ENCODE results near the gene FAM83D. TPM values are rescaled to one million over a fixed set of nuclear protein-coding genes. Genes with fewer than 3 reads are reported as not detected.

FAM83D gene
- total RNA-seq, 1 donor from 2014 or later: 73.9 TPM

DNA sequence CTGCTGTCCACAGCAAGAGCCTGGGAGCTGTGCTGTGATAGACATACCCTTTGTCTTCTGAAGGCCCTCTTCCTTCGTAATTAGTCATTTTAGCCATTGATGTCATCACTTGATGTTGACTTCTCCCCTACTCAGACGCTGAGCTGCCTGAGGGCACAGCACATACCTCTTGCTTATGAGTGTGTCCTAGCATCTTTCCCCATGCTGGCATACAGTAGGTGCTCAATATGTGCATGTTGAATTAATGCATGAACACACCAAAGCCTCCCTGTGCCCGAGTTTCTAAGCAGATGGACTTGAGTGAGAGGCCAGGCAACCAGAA lies 35.8 kb upstream of the FAM83D start:
- no peaks in the 10 kb centered on the region for H3K36me3 Mint-ChIP-seq
- no peak for DNase-seq (ENCODE audit: low spot score)
- no peak overlapping the region for H3K4me2 ChIP-seq
- no peak overlapping the region for H3K27ac ChIP-seq
- H3F3A ChIP-seq (ENCODE audit: low read depth): no peaks in the 10 kb centered on the region
- H3K4me3 ChIP-seq: no peak overlapping the region
- H3K79me2 ChIP-seq (ENCODE audit: low read depth): no peaks in the 10 kb centered on the region
- H3K4me3 Mint-ChIP-seq: no peak overlapping the region
- H3K4me1 ChIP-seq: no peaks in the 10 kb centered on the region
- peaks cover 8% of the 10 kb centered on the region for H3K27me3 Mint-ChIP-seq (ENCODE audit: insufficient read depth, low read depth)
- H3K4me1 Mint-ChIP-seq: peaks cover 9% of the 10 kb centered on the region
- H3K9me3 ChIP-seq (ENCODE audit: low read depth): no peaks in the 10 kb centered on the region
- H3K27ac Mint-ChIP-seq: no peak overlapping the region
- H3K27me3 ChIP-seq: peaks cover 15% of the 10 kb centered on the region
- no peaks in the 10 kb centered on the region for H4K20me1 ChIP-seq (ENCODE audit: low read depth)
- H3K36me3 ChIP-seq: no peaks in the 10 kb centered on the region
- no peak overlapping the region for H2AFZ ChIP-seq (replicated peaks)
- H3K9ac ChIP-seq: no peak overlapping the region
- TF ChIP-seq EZH2phosphoT487 (IDR thresholded peaks at IDR 0.05) (no peak), EZH2 (IDR thresholded peaks at IDR 0.05) (no peak)
- TF ChIP-seq, protein P1, sequence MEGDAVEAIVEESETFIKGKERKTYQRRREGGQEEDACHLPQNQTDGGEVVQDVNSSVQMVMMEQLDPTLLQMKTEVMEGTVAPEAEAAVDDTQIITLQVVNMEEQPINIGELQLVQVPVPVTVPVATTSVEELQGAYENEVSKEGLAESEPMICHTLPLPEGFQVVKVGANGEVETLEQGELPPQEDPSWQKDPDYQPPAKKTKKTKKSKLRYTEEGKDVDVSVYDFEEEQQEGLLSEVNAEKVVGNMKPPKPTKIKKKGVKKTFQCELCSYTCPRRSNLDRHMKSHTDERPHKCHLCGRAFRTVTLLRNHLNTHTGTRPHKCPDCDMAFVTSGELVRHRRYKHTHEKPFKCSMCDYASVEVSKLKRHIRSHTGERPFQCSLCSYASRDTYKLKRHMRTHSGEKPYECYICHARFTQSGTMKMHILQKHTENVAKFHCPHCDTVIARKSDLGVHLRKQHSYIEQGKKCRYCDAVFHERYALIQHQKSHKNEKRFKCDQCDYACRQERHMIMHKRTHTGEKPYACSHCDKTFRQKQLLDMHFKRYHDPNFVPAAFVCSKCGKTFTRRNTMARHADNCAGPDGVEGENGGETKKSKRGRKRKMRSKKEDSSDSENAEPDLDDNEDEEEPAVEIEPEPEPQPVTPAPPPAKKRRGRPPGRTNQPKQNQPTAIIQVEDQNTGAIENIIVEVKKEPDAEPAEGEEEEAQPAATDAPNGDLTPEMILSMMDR (IDR thresholded peaks at IDR 0.05): no peak
- H3K9me3 Mint-ChIP-seq: no peaks in the 10 kb centered on the region

- H3K4me1 ChIP-seq: no peaks in the 10 kb centered on the region
- no peaks in the 10 kb centered on the region for H3K36me3 ChIP-seq
- H3K27me3 ChIP-seq: peaks cover 17% of the 10 kb centered on the region
- no peaks in the 10 kb centered on the region for H3K9me3 ChIP-seq (ENCODE audit: low read depth)
- no peak overlapping the region for H3K9ac ChIP-seq
- Mint-ChIP-seq H3K27me3 (ENCODE audit: insufficient read depth, low read depth) (peaks cover 8% of the 10 kb centered on the region), H3K27ac (no peak overlapping the region), H3K36me3 (no peaks in the 10 kb centered on the region), H3K4me3 (no peak overlapping the region), H3K9me3 (no peaks in the 10 kb centered on the region), H3K4me1 (peaks cover 9% of the 10 kb centered on the region)
- no peak overlapping the region for H3K4me2 ChIP-seq
- H3K27ac ChIP-seq: no peak overlapping the region
- TF ChIP-seq EZH2 (IDR thresholded peaks at IDR 0.05) (no peak), EZH2phosphoT487 (IDR thresholded peaks at IDR 0.05) (no peak)
- TF ChIP-seq, protein P1 (IDR thresholded peaks at IDR 0.05): no peak
- DNase-seq (ENCODE audit: low spot score): no peak
- no peak overlapping the region for H3K4me3 ChIP-seq
- H2AFZ ChIP-seq (replicated peaks): no peak overlapping the region
- no peaks in the 10 kb centered on the region for H3K79me2 ChIP-seq (ENCODE audit: low read depth)
- H4K20me1 ChIP-seq (ENCODE audit: low read depth): no peaks in the 10 kb centered on the region
- H3F3A ChIP-seq (ENCODE audit: low read depth): no peaks in the 10 kb centered on the region
These were observed 33.9 kb upstream of the FAM83D start for GRCh38 chr20:38892091-38892981.

GRCh38 chr20:38893056-38893564 lies 33.1 kb upstream of the FAM83D start:
- Histone ChIP-seq H3K79me2 (ENCODE audit: low read depth) (no peaks in the 10 kb centered on the region), H3K27ac (no peak overlapping the region), H3F3A (ENCODE audit: low read depth) (no peaks in the 10 kb centered on the region), H3K9me3 (ENCODE audit: low read depth) (no peaks in the 10 kb centered on the region), H3K4me2 (no peak overlapping the region), H2AFZ (replicated peaks) (no peak overlapping the region), H4K20me1 (ENCODE audit: low read depth) (no peaks in the 10 kb centered on the region), H3K9ac (no peak overlapping the region), H3K4me1 (no peaks in the 10 kb centered on the region), H3K4me3 (no peak overlapping the region), H3K27me3 (peaks cover 17% of the 10 kb centered on the region), H3K36me3 (no peaks in the 10 kb centered on the region)
- H3K9me3 Mint-ChIP-seq: no peaks in the 10 kb centered on the region
- H3K4me1 Mint-ChIP-seq: peaks cover 9% of the 10 kb centered on the region
- peak; percentile 21 for DNase-seq (ENCODE audit: low spot score)
- no peak overlapping the region for H3K4me3 Mint-ChIP-seq
- TF ChIP-seq EZH2 (IDR thresholded peaks at IDR 0.05): no peak
- TF ChIP-seq, protein P1 (IDR thresholded peaks at IDR 0.05): no peak
- no peak for TF ChIP-seq EZH2phosphoT487 (IDR thresholded peaks at IDR 0.05)
- H3K27me3 Mint-ChIP-seq (ENCODE audit: insufficient read depth, low read depth): peaks cover 8% of the 10 kb centered on the region
- H3K36me3 Mint-ChIP-seq: no peaks in the 10 kb centered on the region
- H3K27ac Mint-ChIP-seq: no peak overlapping the region

All from neural progenitor cell (in vitro differentiated cells).